HG02798 (cell line): ENCODE results near the gene BCKDK.

Source experiments
- ATAC-seq: cut with Tn5 transposase; IDR thresholded peaks from one replicate; pipeline ENCODE4 v1.9.1; 2021; ENCODE audit warnings: mild to moderate bottlenecking; ENCODE audit not compliant: unreplicated experiment, poor library complexity

The BCKDK gene

GRCh38 chr16:31108035-31108793 lies at the start of gene BCKDK:
Gene BCKDK (plus strand): TSS chr16:31108386. CDS start chr16:31109224, 838 bp downstream.
- peak; percentile 85 for ATAC-seq

GRCh38 chr16:31061126-31061812 lies 46.9 kb upstream of the BCKDK start:
- ATAC-seq = no peak

- ATAC-seq = no peak
Measured at GRCh38 chr16:31061813-31062440, 46.3 kb upstream of the BCKDK start.

- no peak for ATAC-seq
Measured at GRCh38 chr16:31063495-31063842, 44.7 kb upstream of the BCKDK start.

- ATAC-seq = no peak
Measured at GRCh38 chr16:31063843-31064611, 44.2 kb upstream of the BCKDK start.

- ATAC-seq = no peak
Measured at GRCh38 chr16:31064882-31065461, 43.2 kb upstream of the BCKDK start.

- ATAC-seq = no peak
Measured at GRCh38 chr16:31067342-31067741, 40.8 kb upstream of the BCKDK start.

GRCh38 chr16:31071861-31072260 lies 36.3 kb upstream of the BCKDK start:
- ATAC-seq = no peak

- no peak for ATAC-seq
Measured at GRCh38 chr16:31072540-31073141, 35.5 kb upstream of the BCKDK start.

GRCh38 chr16:31073142-31073969 lies 34.8 kb upstream of the BCKDK start:
- ATAC-seq = peak; percentile 60

GRCh38 chr16:31073970-31074813 lies 34.0 kb upstream of the BCKDK start, which contains the start of the genes ZNF646 and ZNF668:
Gene ZNF646 (plus strand): TSS chr16:31074422. CDS start chr16:31076325, 1,903 bp downstream.
Gene ZNF668 (minus strand): TSS chr16:31074240. CDS start chr16:31064459, 9,781 bp downstream.
- ATAC-seq = peak; percentile 77

GRCh38 chr16:31074814-31075183 lies 33.4 kb upstream of the BCKDK start:
- no peak for ATAC-seq

- ATAC-seq = no peak
Measured at GRCh38 chr16:31076319-31076718, 31.9 kb upstream of the BCKDK start.

GRCh38 chr16:31077024-31077423 lies 31.2 kb upstream of the BCKDK start:
- ATAC-seq = no peak

GRCh38 chr16:31077592-31078396 lies 30.4 kb upstream of the BCKDK start:
- no peak for ATAC-seq

GRCh38 chr16:31078597-31079341 lies 29.4 kb upstream of the BCKDK start:
- ATAC-seq = no peak
